ENCODE results near the gene RAD9B.
"Not testable (repeated sequence)": the region's sequence is repeated elsewhere in the genome, so short reads cannot be mapped to it uniquely, and the experiment has no call there.

Gene RAD9B

GRCh38 chr12:110501752-110502738 is at the start of gene RAD9B, which contains the start of gene VPS29:
Gene RAD9B (plus strand): TSS chr12:110502331. CDS start chr12:110502338, 7 bp downstream.
Gene VPS29 (minus strand): TSS chr12:110502111. CDS start chr12:110502051, 60 bp downstream.
- in situ Hi-C loops (cut with MboI; ENCODE audit: low sequenced_read_pairs): no loop called here

GRCh38 chr12:110453569-110454296 is 48.4 kb upstream of the RAD9B start:
- in situ Hi-C loops (cut with MboI; ENCODE audit: low sequenced_read_pairs): no loop called here

GRCh38 chr12:110458756-110459155 is 43.4 kb upstream of the RAD9B start:
- in situ Hi-C loops (cut with MboI; ENCODE audit: low sequenced_read_pairs): loop anchor here (5.0 kb wide), 1 partner anchor 139 kb away; no protein-coding TSS in a partner anchor

- in situ Hi-C loops (cut with MboI; ENCODE audit: low sequenced_read_pairs): not testable (repeated sequence)
These were observed 40.9 kb upstream of the RAD9B start for GRCh38 chr12:110461189-110461588.

GRCh38 chr12:110465024-110465423 is 37.1 kb upstream of the RAD9B start:
- in situ Hi-C loops (cut with MboI; ENCODE audit: low sequenced_read_pairs): no loop called here

- in situ Hi-C loops (cut with MboI; ENCODE audit: low sequenced_read_pairs): not testable (repeated sequence)
These were observed 36.4 kb upstream of the RAD9B start for GRCh38 chr12:110465765-110466164.

GRCh38 chr12:110466791-110467190 is 35.3 kb upstream of the RAD9B start:
- in situ Hi-C loops (cut with MboI; ENCODE audit: low sequenced_read_pairs): no loop called here

- in situ Hi-C loops (cut with MboI; ENCODE audit: low sequenced_read_pairs): no loop called here
These were observed 34.3 kb upstream of the RAD9B start for GRCh38 chr12:110467847-110468213.

- in situ Hi-C loops (cut with MboI; ENCODE audit: low sequenced_read_pairs): no loop called here
These were observed 33.7 kb upstream of the RAD9B start, which contains the start of the genes FAM216A and GPN3 for GRCh38 chr12:110468214-110469048. Gene FAM216A (plus strand): TSS chr12:110468845. CDS start chr12:110468876, 31 bp downstream. Gene GPN3 (minus strand): TSS chr12:110468257. CDS start chr12:110468203, 54 bp downstream.

GRCh38 chr12:110475426-110475825 is 26.7 kb upstream of the RAD9B start:
- in situ Hi-C loops (cut with MboI; ENCODE audit: low sequenced_read_pairs): no loop called here

GRCh38 chr12:110498984-110499706 is 3.0 kb upstream of the RAD9B start:
- in situ Hi-C loops (cut with MboI; ENCODE audit: low sequenced_read_pairs): no loop called here

GRCh38 chr12:110501399-110501751 is 756 bp upstream of the RAD9B start:
- in situ Hi-C loops (cut with MboI; ENCODE audit: low sequenced_read_pairs): no loop called here

GRCh38 chr12:110503432-110503831 is 1.3 kb downstream of the RAD9B start:
- in situ Hi-C loops (cut with MboI; ENCODE audit: low sequenced_read_pairs): no loop called here

GRCh38 chr12:110505332-110505731 is 3.2 kb downstream of the RAD9B start:
- in situ Hi-C loops (cut with MboI; ENCODE audit: low sequenced_read_pairs): no loop called here

GRCh38 chr12:110508071-110508586 is 6.0 kb downstream of the RAD9B start:
- in situ Hi-C loops (cut with MboI; ENCODE audit: low sequenced_read_pairs): no loop called here

GRCh38 chr12:110513842-110514241 is 11.7 kb downstream of the RAD9B start:
- in situ Hi-C loops (cut with MboI; ENCODE audit: low sequenced_read_pairs): loop anchor here (10.0 kb wide), 1 partner anchor 81 kb away; no protein-coding TSS in a partner anchor

- in situ Hi-C loops (cut with MboI; ENCODE audit: low sequenced_read_pairs): loop anchor here (10.0 kb wide), 1 partner anchor 80 kb away; no protein-coding TSS in a partner anchor
These were observed 12.2 kb downstream of the RAD9B start for GRCh38 chr12:110514363-110514762.

GRCh38 chr12:110516995-110517394 is 14.9 kb downstream of the RAD9B start:
- in situ Hi-C loops (cut with MboI; ENCODE audit: low sequenced_read_pairs): loop anchor here (10.0 kb wide), 1 partner anchor 78 kb away; no protein-coding TSS in a partner anchor

- in situ Hi-C loops (cut with MboI; ENCODE audit: low sequenced_read_pairs): loop anchor here (10.0 kb wide), 1 partner anchor 77 kb away; no protein-coding TSS in a partner anchor
These were observed 15.9 kb downstream of the RAD9B start for GRCh38 chr12:110518014-110518413.

Data from HL-60/S4 (cell line).